Caco-2 (cell line): Measurements from ENCODE around the gene YTHDC2. TPM values are rescaled to one million over a fixed set of nuclear protein-coding genes. Genes with fewer than 3 reads are reported as not detected.
A peak's percentile ranks its signal among the peaks of the same experiment; 100 is the strongest.

Experiments
- BruUV-seq: library from RNA; stranded (reverse); fragments of 400-500 nt; replicated peaks from 2 replicates; lab custom pipeline; 2021; lab: Mats Ljungman, UMichigan
- CTCF ChIA-PET: fragments of 300-600 bp; sonication (Branson Sonifier 250); formaldehyde crosslinking; loops from one replicate; lab custom pipeline; 2022; ENCODE audit warnings: antibody characterized with exemption; lab: Charles Lee
- POLR2A ChIA-PET: fragments of 300-600 bp; sonication (Branson Sonifier 250); formaldehyde crosslinking; loops from one replicate; lab custom pipeline; 2022; ENCODE audit warnings: antibody characterized with exemption; lab: Charles Lee
- DNase-seq, 2 experiments: peaks; one replicate each; pipeline versions ENCODE4 v3.0.0 to v3.0.0-alpha.2; 2020 to 2022
- H3K27me3 ChIP-seq: replicated peaks from 2 replicates; pipeline ENCODE4 v1.6.0; 2011; ENCODE audit warnings: low read length; ENCODE audit not compliant: control insufficient read depth, insufficient read depth
- H3K36me3 ChIP-seq: 2 replicates; pipeline ENCODE4 v1.5.1; 2011; ENCODE audit warnings: low read length; ENCODE audit not compliant: control insufficient read depth, insufficient read depth
- H3K4me1 ChIP-seq: fragments of 250-450 bp; sonication (Bioruptor Pico); 2 replicates; pipeline ENCODE4 v1.5.1; 2020; ENCODE audit warnings: mild to moderate bottlenecking
- H3K4me3 ChIP-seq: 2 replicates; pipeline ENCODE4 v1.5.1; 2011; ENCODE audit warnings: low read depth, mild to moderate bottlenecking, control low read depth, low read length
- H3K9me3 ChIP-seq: fragments of 250-450 bp; sonication (Bioruptor Pico); 2 replicates; pipeline ENCODE4 v1.5.1; 2020; ENCODE audit warnings: mild to moderate bottlenecking, moderate library complexity
- H3K27ac Mint-ChIP-seq: one replicate; pipeline ENCODE4 v1.8.0; 2022; ENCODE audit warnings: mixed read lengths; ENCODE audit not compliant: unreplicated experiment
- H3K27me3 Mint-ChIP-seq: one replicate; pipeline ENCODE4 v1.8.0; 2022; ENCODE audit warnings: mixed read lengths; ENCODE audit not compliant: insufficient read depth, unreplicated experiment
- H3K36me3 Mint-ChIP-seq: one replicate; pipeline ENCODE4 v1.8.0; 2022; ENCODE audit warnings: mild to moderate bottlenecking, mixed read lengths; ENCODE audit not compliant: insufficient read depth, unreplicated experiment
- H3K4me1 Mint-ChIP-seq: one replicate; pipeline ENCODE4 v1.8.0; 2022; ENCODE audit warnings: low read depth, mixed read lengths; ENCODE audit not compliant: unreplicated experiment
- H3K4me3 Mint-ChIP-seq: one replicate; pipeline ENCODE4 v1.8.0; 2022; ENCODE audit warnings: mild to moderate bottlenecking, moderate library complexity, mixed read lengths; ENCODE audit not compliant: unreplicated experiment
- H3K9me3 Mint-ChIP-seq: one replicate; pipeline ENCODE4 v1.8.0; 2022; ENCODE audit warnings: mixed read lengths; ENCODE audit not compliant: unreplicated experiment
- intact Hi-C: fragments of 100-400 bp; cut with micrococcal nuclease; formaldehyde crosslinking; loops from one replicate; pipeline ENCODE4 v1.10.0; 2022; ENCODE audit not compliant: unreplicated experiment
- total RNA-seq: library from RNA; stranded (reverse); gene quantifications from 2 replicates; pipeline ENCODE4 v1.2.3, GENCODE V29; 2022
- TF ChIP-seq, protein P1 (sequence below), 2 experiments: fragments of 200-600 bp in 1 of 2; IDR thresholded peaks; 1 replicate in 1 of 2; 2 replicates in 1 of 2; pipeline versions ENCODE4 v1.5.1 to v1.8.0; 2011 to 2022; ENCODE audit warnings: antibody characterized with exemption in 1 of 2, control low read depth in 1 of 2, inconsistent platforms in 1 of 2, low read depth in 1 of 2, low read length in 1 of 2, mild to moderate bottlenecking in 1 of 2, moderate library complexity in 1 of 2; ENCODE audit not compliant: insufficient read depth in 1 of 2, severe bottlenecking in 1 of 2, unreplicated experiment in 1 of 2

YTHDC2 gene
- total RNA-seq, 1 experiment from 2014 or later = 16.9 TPM

GRCh38 chr5:113612060-113612496 lies 98.6 kb downstream of the YTHDC2 start:
- Mint-ChIP-seq H3K4me1 (no peaks in the 10 kb centered on the region), H3K27ac (no peak overlapping the region), H3K36me3 (no peaks in the 10 kb centered on the region), H3K9me3 (no peaks in the 10 kb centered on the region), H3K27me3 (peaks cover 6% of the 10 kb centered on the region), H3K4me3 (no peak overlapping the region)
- no TSS peak for BruUV-seq
- CTCF ChIA-PET = interaction anchor here (0.6 to 1.8 kb wide), 17 partner anchors 10 to 1457 kb away, joined by 3 to 47 read pairs (median 3); no protein-coding TSS in a partner anchor
- Histone ChIP-seq H3K4me1 (no peaks in the 10 kb centered on the region), H3K27me3 (no peaks in the 10 kb centered on the region), H3K36me3 (no peaks in the 10 kb centered on the region), H3K4me3 (no peak overlapping the region), H3K9me3 (no peaks in the 10 kb centered on the region)
- intact Hi-C loops = loop anchor here (1.0 to 5.0 kb wide), 5 partner anchors 52 to 1457 kb away; no protein-coding TSS in a partner anchor
- peak in 1 of 2 experiments; percentile 6 for DNase-seq
- TF ChIP-seq, protein P1, sequence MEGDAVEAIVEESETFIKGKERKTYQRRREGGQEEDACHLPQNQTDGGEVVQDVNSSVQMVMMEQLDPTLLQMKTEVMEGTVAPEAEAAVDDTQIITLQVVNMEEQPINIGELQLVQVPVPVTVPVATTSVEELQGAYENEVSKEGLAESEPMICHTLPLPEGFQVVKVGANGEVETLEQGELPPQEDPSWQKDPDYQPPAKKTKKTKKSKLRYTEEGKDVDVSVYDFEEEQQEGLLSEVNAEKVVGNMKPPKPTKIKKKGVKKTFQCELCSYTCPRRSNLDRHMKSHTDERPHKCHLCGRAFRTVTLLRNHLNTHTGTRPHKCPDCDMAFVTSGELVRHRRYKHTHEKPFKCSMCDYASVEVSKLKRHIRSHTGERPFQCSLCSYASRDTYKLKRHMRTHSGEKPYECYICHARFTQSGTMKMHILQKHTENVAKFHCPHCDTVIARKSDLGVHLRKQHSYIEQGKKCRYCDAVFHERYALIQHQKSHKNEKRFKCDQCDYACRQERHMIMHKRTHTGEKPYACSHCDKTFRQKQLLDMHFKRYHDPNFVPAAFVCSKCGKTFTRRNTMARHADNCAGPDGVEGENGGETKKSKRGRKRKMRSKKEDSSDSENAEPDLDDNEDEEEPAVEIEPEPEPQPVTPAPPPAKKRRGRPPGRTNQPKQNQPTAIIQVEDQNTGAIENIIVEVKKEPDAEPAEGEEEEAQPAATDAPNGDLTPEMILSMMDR (IDR thresholded peaks at IDR 0.05; ENCODE audit: insufficient read depth in 1 of 2, low read depth in 1 of 2, low read length in 1 of 2, severe bottlenecking in 1 of 2, unreplicated experiment in 1 of 2) = peak; percentile 17 to 27
- POLR2A ChIA-PET = no interaction called here

GRCh38 chr5:113614191-113614590 lies 100.7 kb downstream of the YTHDC2 start:
- Histone ChIP-seq H3K36me3 (no peaks in the 10 kb centered on the region), H3K27me3 (no peaks in the 10 kb centered on the region), H3K9me3 (no peaks in the 10 kb centered on the region), H3K4me3 (no peak overlapping the region), H3K4me1 (no peaks in the 10 kb centered on the region)
- H3K9me3 Mint-ChIP-seq = no peaks in the 10 kb centered on the region
- DNase-seq = no peak
- ChIA-PET POLR2A (no interaction called here), CTCF (interaction anchor here (1.1 kb wide), 1 partner anchor 50 kb away, joined by 3 read pairs; no protein-coding TSS in a partner anchor)
- H3K27ac Mint-ChIP-seq = no peak overlapping the region
- no peaks in the 10 kb centered on the region for H3K36me3 Mint-ChIP-seq
- intact Hi-C loops = loop anchor here (5.0 kb wide), 1 partner anchor 193 kb away; no protein-coding TSS in a partner anchor
- no peaks in the 10 kb centered on the region for H3K4me1 Mint-ChIP-seq
- no peak overlapping the region for H3K4me3 Mint-ChIP-seq
- BruUV-seq = no TSS peak
- TF ChIP-seq, protein P1 (IDR thresholded peaks at IDR 0.05; ENCODE audit: insufficient read depth in 1 of 2, low read depth in 1 of 2, low read length in 1 of 2, severe bottlenecking in 1 of 2, unreplicated experiment in 1 of 2) = no peak
- peaks cover 6% of the 10 kb centered on the region for H3K27me3 Mint-ChIP-seq

DNA sequence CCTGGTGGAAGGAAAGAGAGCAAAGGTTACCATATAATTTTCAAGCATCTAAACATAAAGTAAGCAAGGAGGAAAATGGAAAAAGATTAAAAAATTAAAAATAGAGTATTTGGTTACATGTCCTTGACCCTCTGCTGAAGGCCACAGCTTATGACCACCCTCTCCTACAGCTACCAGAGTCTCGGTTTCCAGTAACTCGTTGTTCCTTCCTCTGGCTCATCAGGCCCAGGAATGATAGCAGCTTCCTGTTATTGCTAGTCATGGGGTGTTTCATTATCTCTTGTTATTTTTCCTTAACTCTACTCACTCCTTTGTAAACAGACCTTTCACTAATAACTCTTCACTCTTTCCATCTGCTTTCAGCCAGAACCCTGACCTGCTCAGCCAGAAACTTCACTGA lies 102.2 kb downstream of the YTHDC2 start:
- Histone ChIP-seq H3K4me3 (no peak overlapping the region), H3K9me3 (no peaks in the 10 kb centered on the region), H3K4me1 (no peaks in the 10 kb centered on the region), H3K36me3 (no peaks in the 10 kb centered on the region), H3K27me3 (no peaks in the 10 kb centered on the region)
- Mint-ChIP-seq H3K4me3 (no peak overlapping the region), H3K27ac (no peak overlapping the region), H3K27me3 (peaks cover 6% of the 10 kb centered on the region), H3K9me3 (no peaks in the 10 kb centered on the region), H3K36me3 (no peaks in the 10 kb centered on the region), H3K4me1 (no peaks in the 10 kb centered on the region)
- ChIA-PET CTCF (no interaction called here), POLR2A (no interaction called here)
- no TSS peak for BruUV-seq
- DNase-seq = no peak
- intact Hi-C loops = no loop called here
- TF ChIP-seq, protein P1 (IDR thresholded peaks at IDR 0.05; ENCODE audit: insufficient read depth in 1 of 2, low read depth in 1 of 2, low read length in 1 of 2, severe bottlenecking in 1 of 2, unreplicated experiment in 1 of 2) = no peak
